ENCODE measurements around the gene IL22RA2. TPM values are rescaled to one million over a fixed set of nuclear protein-coding genes. Genes with fewer than 3 reads are reported as not detected.

IL22RA2 gene
- total RNA-seq, 1 experiment from 2014 or later = not detected

DNA sequence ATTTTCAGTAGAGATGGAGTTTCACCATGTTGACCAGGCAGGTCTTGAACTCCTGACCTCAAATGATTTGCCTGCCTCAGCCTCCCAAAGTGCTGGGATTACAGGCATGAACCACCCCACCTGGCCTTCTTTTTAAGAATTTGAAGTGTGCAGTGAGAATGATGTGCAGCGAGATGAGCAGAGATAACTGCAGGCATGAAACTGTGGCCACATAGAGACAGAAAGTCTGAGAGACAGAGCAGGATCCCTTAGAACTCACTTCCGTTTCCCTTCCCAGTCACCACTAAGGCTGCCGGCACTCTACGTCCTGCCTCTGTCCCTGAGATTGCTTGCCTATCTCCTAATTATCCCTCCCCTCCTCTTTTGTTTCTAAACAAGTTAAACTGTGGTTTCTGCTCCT, 27.2 kb downstream of the IL22RA2 start:
- no peak overlapping the region for H2BK20ac ChIP-seq (ENCODE audit: low read depth, low read length, poor library complexity, severe bottlenecking)
- no peak overlapping the region for H3K4me2 ChIP-seq (ENCODE audit: insufficient read depth, insufficient read length, low read length)
- DNase-seq = no peak
- no peak overlapping the region for H3K27ac ChIP-seq (ENCODE audit: insufficient read length, low read depth, low read length)
- H3K9ac ChIP-seq (ENCODE audit: extremely low read depth, insufficient read length, low read length) = no peak overlapping the region
- H2BK12ac ChIP-seq (ENCODE audit: insufficient read length, low read depth, low read length) = no peak overlapping the region
- TF ChIP-seq, protein P1, sequence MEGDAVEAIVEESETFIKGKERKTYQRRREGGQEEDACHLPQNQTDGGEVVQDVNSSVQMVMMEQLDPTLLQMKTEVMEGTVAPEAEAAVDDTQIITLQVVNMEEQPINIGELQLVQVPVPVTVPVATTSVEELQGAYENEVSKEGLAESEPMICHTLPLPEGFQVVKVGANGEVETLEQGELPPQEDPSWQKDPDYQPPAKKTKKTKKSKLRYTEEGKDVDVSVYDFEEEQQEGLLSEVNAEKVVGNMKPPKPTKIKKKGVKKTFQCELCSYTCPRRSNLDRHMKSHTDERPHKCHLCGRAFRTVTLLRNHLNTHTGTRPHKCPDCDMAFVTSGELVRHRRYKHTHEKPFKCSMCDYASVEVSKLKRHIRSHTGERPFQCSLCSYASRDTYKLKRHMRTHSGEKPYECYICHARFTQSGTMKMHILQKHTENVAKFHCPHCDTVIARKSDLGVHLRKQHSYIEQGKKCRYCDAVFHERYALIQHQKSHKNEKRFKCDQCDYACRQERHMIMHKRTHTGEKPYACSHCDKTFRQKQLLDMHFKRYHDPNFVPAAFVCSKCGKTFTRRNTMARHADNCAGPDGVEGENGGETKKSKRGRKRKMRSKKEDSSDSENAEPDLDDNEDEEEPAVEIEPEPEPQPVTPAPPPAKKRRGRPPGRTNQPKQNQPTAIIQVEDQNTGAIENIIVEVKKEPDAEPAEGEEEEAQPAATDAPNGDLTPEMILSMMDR (conservative IDR thresholded peaks at IDR 0.05) = no peak
- no peak overlapping the region for H4K5ac ChIP-seq (ENCODE audit: insufficient read length, low read depth, low read length)
- H3K4ac ChIP-seq (ENCODE audit: low read depth, low read length) = no peak overlapping the region
- H3K27me3 Mint-ChIP-seq (ENCODE audit: low read depth) = peaks cover 2% of the 10 kb centered on the region; the same call in 1 of the 2 replicates
- no peak overlapping the region for H2AFZ ChIP-seq (ENCODE audit: low read length)
- no peaks in the 10 kb centered on the region for H3K79me2 ChIP-seq (ENCODE audit: insufficient read depth, low read length)
- no peak overlapping the region for H3K56ac ChIP-seq (ENCODE audit: insufficient read length, low read depth, low read length)
- H4K20me1 ChIP-seq (ENCODE audit: control insufficient read depth, insufficient read depth, insufficient read length) = no peaks in the 10 kb centered on the region
- H4K91ac ChIP-seq (ENCODE audit: insufficient read length, low read depth, low read length) = no peak overlapping the region
- no peaks in the 10 kb centered on the region for H3K9me3 ChIP-seq (ENCODE audit: control insufficient read depth, low read depth, low read length)
- H4K8ac ChIP-seq (replicated peaks; ENCODE audit: insufficient read length, low read depth, low read length) = no peak overlapping the region
- H2BK5ac ChIP-seq (ENCODE audit: insufficient read length, low read length) = no peak overlapping the region
- H2BK15ac ChIP-seq (ENCODE audit: low read depth, low read length) = no peak overlapping the region
- no CpG with 5 or more reads among the region's 4 CpGs for WGBS (ENCODE audit: extremely low coverage, insufficient read length, low lambda C conversion rate)
- no peak overlapping the region for H3K14ac ChIP-seq (ENCODE audit: insufficient read depth, low read length)
- no peak overlapping the region for H3K23ac ChIP-seq (ENCODE audit: insufficient read length, low read depth, low read length)
- peaks cover 0 to 3% (median 0%) of the 10 kb centered on the region in 3 experiments; a peak in 1 of 7 replicates for H3K36me3 Mint-ChIP-seq (ENCODE audit: insufficient read depth in 1 of 3, low read depth in 3 of 3)
- 0 out of 5 replicates have a peak, but pooled peaks cover 0 to 3% of the 10 kb centered on the region in 2 experiments for H3K9me3 Mint-ChIP-seq
- no peak overlapping the region for H2AK5ac ChIP-seq (ENCODE audit: insufficient read length, low read length)
- no peak overlapping the region for H2BK120ac ChIP-seq (ENCODE audit: low read depth, low read length, poor library complexity, severe bottlenecking)
- no peaks in the 10 kb centered on the region for H3K23me2 ChIP-seq (ENCODE audit: insufficient read length, low read depth, low read length, poor library complexity, severe bottlenecking)
- H3K27ac Mint-ChIP-seq = no peak overlapping the region
- no peak overlapping the region for H3K18ac ChIP-seq (ENCODE audit: insufficient read length, low read depth, low read length)
- H3K27me3 ChIP-seq (ENCODE audit: insufficient read depth, low read length) = no peaks in the 10 kb centered on the region
- no peaks in the 10 kb centered on the region for H3K4me1 Mint-ChIP-seq
- H3T11ph ChIP-seq (ENCODE audit: low read length) = no peak overlapping the region
- H3K79me1 ChIP-seq (ENCODE audit: insufficient read depth, low read depth, low read length, poor library complexity, severe bottlenecking) = no peaks in the 10 kb centered on the region
- no peaks in the 10 kb centered on the region for H3K4me1 ChIP-seq (ENCODE audit: insufficient read depth, low read length)
- no peak overlapping the region for H3K4me3 Mint-ChIP-seq
